Stimulated activated CD8-positive, alpha-beta memory T cell treated with anti-CD3 and anti-CD28 coated beads, Interleukin-15, amount 100 ng/mL, for 4 hours (primary cell): ENCODE results near the gene MTMR10.

Experiments
- DNase-seq, 2 donors: peaks; one replicate each; pipeline ENCODE4 v3.0.0-alpha.2; 2020; ENCODE audit warnings: low read depth in 2 of 2

MTMR10 gene

GRCh38 chr15:30921106-30921505 lies 70.3 kb downstream of the MTMR10 start:
- DNase-seq = no peak

- DNase-seq = no peak
Measured at GRCh38 chr15:30919877-30920550, 71.4 kb downstream of the MTMR10 start.

DNA sequence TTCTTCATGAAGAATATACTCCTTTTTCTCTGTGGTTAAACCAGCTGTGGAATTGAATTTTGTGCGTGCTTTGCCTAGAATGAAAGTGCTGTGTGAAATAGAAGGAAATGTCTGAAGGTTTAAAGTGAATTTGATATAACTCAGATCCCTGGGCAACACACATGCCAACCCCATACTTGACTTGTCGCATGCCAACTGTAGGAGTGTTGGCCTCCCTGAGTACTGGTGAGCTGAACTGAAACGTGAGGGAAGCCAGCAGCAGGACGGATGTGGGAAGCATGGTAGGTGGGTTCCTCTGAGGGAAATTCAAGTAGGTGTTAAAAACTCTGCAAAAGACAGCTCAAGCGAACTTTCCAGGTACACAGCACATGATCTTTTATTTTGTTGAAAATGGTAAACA lies 73.1 kb downstream of the MTMR10 start:
- DNase-seq = no peak

DNA sequence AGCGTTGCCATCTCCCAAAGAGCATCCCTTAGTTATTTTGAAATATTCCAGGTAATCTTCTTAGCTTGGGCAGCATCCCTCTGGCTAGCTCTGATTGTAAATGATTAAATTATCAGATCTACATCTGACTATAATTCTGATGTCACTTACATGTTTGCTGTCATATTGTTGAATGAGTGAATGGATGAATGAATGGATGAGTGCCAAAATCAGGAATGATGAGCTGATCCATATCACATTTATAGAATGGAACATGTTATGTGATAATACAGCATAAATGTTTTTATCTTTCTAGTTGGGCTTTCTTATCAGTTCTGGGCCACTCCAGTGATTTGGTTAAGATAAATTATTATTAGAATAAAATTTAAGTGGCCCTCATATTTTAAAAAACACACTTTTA lies 73.8 kb downstream of the MTMR10 start:
- DNase-seq = no peak

- DNase-seq = no peak
Measured at GRCh38 chr15:30917013-30917412, 74.4 kb downstream of the MTMR10 start.

DNA sequence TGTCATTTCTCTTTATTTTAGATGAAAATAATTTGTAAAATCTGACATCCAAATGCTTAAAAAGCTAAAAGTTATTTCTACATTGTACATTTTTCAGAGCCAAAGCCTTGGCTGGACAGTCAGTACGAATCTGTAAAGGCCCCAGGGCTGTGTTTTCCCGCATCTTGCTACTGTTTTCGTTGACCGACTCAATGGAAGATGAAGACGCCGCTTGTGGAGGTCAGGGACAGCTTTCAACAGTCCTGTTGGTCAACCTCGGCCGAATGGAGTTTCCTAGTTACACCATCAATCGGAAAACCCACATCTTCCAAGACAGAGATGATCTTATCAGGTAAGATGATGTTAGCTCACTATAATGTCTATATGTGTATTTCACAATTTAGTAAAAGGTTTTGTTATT lies 77.7 kb downstream of the MTMR10 start:
- no peak for DNase-seq

- DNase-seq = no peak
Measured at GRCh38 chr15:30906366-30906765, 85.1 kb downstream of the MTMR10 start.

DNA sequence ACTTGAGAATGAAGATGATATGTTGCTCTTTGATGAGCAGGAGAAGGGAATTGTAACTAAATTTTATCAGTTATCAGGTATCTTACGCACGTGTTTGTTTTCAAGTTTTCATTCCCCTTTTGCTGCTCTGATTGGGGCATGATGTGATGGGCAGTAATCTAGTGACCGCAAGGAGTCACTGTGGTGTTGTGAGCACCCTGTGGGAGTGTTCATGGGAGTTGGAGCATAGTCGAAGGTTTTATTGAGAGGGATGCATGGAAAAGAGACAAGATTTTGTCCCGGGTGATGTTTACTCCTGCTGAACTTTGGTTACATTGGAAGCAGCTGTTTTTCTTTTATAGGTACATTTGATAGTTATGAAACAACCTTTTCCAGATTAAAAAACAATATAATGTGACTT lies 85.6 kb downstream of the MTMR10 start:
- DNase-seq = no peak

DNA sequence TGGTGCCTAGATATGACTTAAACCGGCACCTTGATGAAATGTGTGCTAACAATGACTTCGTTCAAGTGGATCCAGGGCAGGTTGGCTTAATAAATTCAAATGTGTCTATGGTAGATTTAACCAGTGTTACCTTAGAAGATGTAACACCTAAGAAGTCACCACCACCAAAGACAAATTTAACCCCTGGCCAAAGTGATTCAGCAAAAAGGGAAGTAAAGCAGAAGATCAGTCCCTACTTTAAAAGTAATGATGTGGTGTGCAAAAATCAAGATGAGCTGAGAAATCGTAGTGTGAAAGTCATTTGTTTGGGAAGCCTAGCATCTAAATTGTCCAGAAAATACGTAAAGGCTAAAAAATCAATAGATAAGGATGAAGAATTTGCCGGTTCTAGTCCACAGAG lies 86.6 kb downstream of the MTMR10 start:
- DNase-seq = no peak

GRCh38 chr15:30903497-30904187 lies 87.8 kb downstream of the MTMR10 start, which contains the start of gene FAN1:
Gene FAN1, plus strand, starts transcription at chr15:30903915. Its CDS starts 749 bp downstream, at chr15:30904664.
- DNase-seq = peak; percentile 66 to 67

GRCh38 chr15:30901889-30902288 lies 89.5 kb downstream of the MTMR10 start:
- DNase-seq = no peak

- DNase-seq = no peak
Measured at GRCh38 chr15:30896211-30896606, 95.2 kb downstream of the MTMR10 start.

DNA sequence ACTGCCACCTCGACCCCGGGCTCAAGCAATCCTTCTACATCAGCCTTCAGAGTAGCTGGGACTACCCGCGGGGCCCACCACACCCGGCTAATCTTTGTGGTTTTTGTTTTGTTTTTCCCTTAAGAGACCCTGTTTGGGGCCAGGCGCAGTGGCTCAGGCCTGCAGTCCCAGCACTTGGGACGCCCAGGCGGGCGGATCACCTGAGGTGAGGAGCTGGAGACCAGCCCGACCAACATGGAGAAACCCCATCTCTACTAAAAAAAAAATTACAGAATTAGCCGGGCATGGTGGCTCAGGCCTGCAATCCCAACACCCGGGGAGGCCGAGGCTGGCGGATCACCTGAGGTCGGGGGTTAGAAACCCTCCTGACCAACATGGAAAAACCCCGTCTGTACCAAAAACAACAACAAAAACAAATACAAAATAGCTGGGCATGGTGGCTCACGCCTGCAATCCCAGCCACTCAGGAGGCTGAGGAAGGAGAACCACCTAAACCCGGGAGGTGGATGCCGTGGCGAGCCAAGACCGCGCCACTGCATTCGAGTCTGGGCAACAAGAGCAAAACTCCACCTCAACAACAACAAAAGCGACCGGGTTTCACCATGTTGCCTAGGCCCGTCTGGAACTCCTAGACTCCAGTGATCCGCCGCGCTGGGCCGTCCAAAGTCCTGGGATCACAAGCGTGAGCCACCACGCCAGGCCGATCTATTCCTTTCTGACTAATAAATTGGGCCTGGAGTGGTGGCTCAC lies 95.8 kb downstream of the MTMR10 start:
- no peak for DNase-seq

DNA sequence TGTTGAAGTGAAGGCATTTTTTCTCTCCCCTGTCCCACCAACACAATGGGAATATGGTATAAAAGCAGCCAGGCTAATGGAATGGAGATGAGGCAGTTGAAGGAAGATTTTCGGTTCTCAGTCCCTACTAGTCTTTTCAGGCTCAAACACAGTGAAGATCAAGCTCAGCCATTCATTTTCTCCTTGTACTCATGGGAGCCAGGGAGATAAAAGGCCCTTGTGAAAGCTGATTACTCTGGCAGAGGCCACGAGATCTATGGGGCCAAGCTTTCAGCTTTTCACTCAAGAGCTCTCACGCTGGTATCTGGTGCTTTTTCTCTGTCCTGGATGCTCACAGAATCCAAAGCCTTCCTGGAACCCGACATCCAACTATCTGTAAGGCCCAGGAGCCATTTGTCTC lies 102.2 kb downstream of the MTMR10 start:
- no peak for DNase-seq
